IMR-90 (cell line): ENCODE results near the gene ZBTB4. TPM values are rescaled to one million over a fixed set of nuclear protein-coding genes. Genes with fewer than 3 reads are reported as not detected.

Experiments used
- ATAC-seq: fragments of 200-7000 bp; cut with Tn5 transposase; 2 replicates; pipeline ENCODE4 v1.9.1; 2020; ENCODE audit warnings: low read depth, mild to moderate bottlenecking, moderate library complexity
- BruUV-seq: library from RNA; stranded (reverse); fragments of 400-500 nt; replicated peaks from 2 replicates; lab custom pipeline; 2021; lab: Mats Ljungman, UMichigan
- CTCF ChIA-PET: fragments of 300-600 bp; formaldehyde crosslinking; extraction: SDS; loops from one replicate; lab custom pipeline; 2021; ENCODE audit warnings: antibody characterized with exemption; lab: Yijun Ruan, JAX
- POLR2A ChIA-PET: fragments of 300-600 bp; sonication (Branson Sonifier 250); formaldehyde crosslinking; loops from one replicate; lab custom pipeline; 2022; ENCODE audit warnings: antibody characterized with exemption; ENCODE audit not compliant: unreplicated experiment; lab: Charles Lee
- DNase-seq: peaks from one replicate; pipeline ENCODE4 v3.0.0; 2013
- H2AFZ ChIP-seq: replicated peaks from 2 replicates; pipeline ENCODE3; 2013; ENCODE audit warnings: low read length, mild to moderate bottlenecking; ENCODE audit not compliant: poor library complexity
- H2AK5ac ChIP-seq: 2 replicates; pipeline ENCODE4 v1.6.1; 2013; ENCODE audit warnings: low read depth, low read length, inconsistent platforms
- H2AK9ac ChIP-seq: replicated peaks from 2 replicates; pipeline ENCODE3; 2013; ENCODE audit warnings: mild to moderate bottlenecking, low read depth, low read length, moderate library complexity; ENCODE audit not compliant: poor library complexity
- H2BK120ac ChIP-seq: 2 replicates; pipeline ENCODE4 v1.6.1; 2013; ENCODE audit warnings: low read depth, low read length, inconsistent platforms
- H2BK15ac ChIP-seq: 3 replicates; pipeline ENCODE4 v1.6.1; 2013; ENCODE audit warnings: low read depth, low read length, inconsistent platforms
- H2BK20ac ChIP-seq: 2 replicates; pipeline ENCODE4 v1.6.1; 2013; ENCODE audit warnings: low read depth, mild to moderate bottlenecking, inconsistent platforms, low read length, moderate library complexity
- H2BK5ac ChIP-seq: 2 replicates; pipeline ENCODE4 v1.6.1; 2013; ENCODE audit warnings: mild to moderate bottlenecking, low read depth, low read length, inconsistent platforms; ENCODE audit not compliant: poor library complexity, severe bottlenecking
- H3K14ac ChIP-seq: replicated peaks from 2 replicates; pipeline ENCODE4 v1.6.1; 2013; ENCODE audit warnings: low read depth, low read length, inconsistent platforms
- H3K18ac ChIP-seq: 2 replicates; pipeline ENCODE4 v1.6.1; 2013; ENCODE audit warnings: low read depth, low read length, control low read depth
- H3K23ac ChIP-seq: 2 replicates; pipeline ENCODE4 v1.6.1; 2013; ENCODE audit warnings: low read depth, low read length, inconsistent platforms
- H3K27ac ChIP-seq: 2 replicates; pipeline ENCODE4 v1.5.1; 2013; ENCODE audit warnings: mild to moderate bottlenecking, control low read depth, low read length; ENCODE audit not compliant: insufficient read depth
- H3K27me3 ChIP-seq: 2 replicates; pipeline ENCODE4 v1.6.1; 2013; ENCODE audit warnings: low read length; ENCODE audit not compliant: control insufficient read depth, insufficient read depth
- H3K36me3 ChIP-seq: 2 replicates; pipeline ENCODE4 v1.6.1; 2013; ENCODE audit warnings: low read length, mixed read lengths; ENCODE audit not compliant: control insufficient read depth, insufficient read depth
- H3K4ac ChIP-seq: 2 replicates; pipeline ENCODE4 v1.6.1; 2013; ENCODE audit warnings: low read depth, low read length, inconsistent platforms
- H3K4me1 ChIP-seq: 2 replicates; pipeline ENCODE4 v1.6.1; 2013; ENCODE audit warnings: low read length, mixed read lengths; ENCODE audit not compliant: control insufficient read depth, insufficient read depth
- H3K4me2 ChIP-seq: 2 replicates; pipeline ENCODE4 v1.6.1; 2013; ENCODE audit warnings: low read depth, mild to moderate bottlenecking, control low read depth, low read length, moderate library complexity
- H3K4me3 ChIP-seq: 2 replicates; pipeline ENCODE4 v1.5.1; 2013; ENCODE audit warnings: low read depth, mild to moderate bottlenecking, control low read depth, low read length, moderate library complexity; ENCODE audit not compliant: insufficient read depth
- H3K56ac ChIP-seq: 2 replicates; pipeline ENCODE4 v1.6.1; 2013; ENCODE audit warnings: low read length, inconsistent platforms; ENCODE audit not compliant: insufficient read depth; ENCODE audit errors: extremely low read depth
- H3K79me1 ChIP-seq, 2 experiments: 2 replicates each; pipeline ENCODE4 v1.6.1; 2013; ENCODE audit warnings: low read length in 2 of 2, inconsistent platforms in 1 of 2, low read depth in 1 of 2
- H3K9ac ChIP-seq: 2 replicates; pipeline ENCODE4 v1.6.1; 2013; ENCODE audit warnings: low read depth, low read length, control low read depth
- H3K9me1 ChIP-seq: 2 replicates; pipeline ENCODE4 v1.6.1; 2013; ENCODE audit warnings: low read length, inconsistent platforms; ENCODE audit not compliant: insufficient read depth
- H3K9me3 ChIP-seq: 2 replicates; pipeline ENCODE4 v1.6.1; 2013; ENCODE audit warnings: low read length; ENCODE audit not compliant: control insufficient read depth, insufficient read depth
- H4K20me1 ChIP-seq: 2 replicates; pipeline ENCODE4 v1.6.1; 2013; ENCODE audit warnings: low read length, inconsistent platforms; ENCODE audit not compliant: insufficient read depth
- H4K5ac ChIP-seq: 2 replicates; pipeline ENCODE4 v1.6.1; 2013; ENCODE audit warnings: mild to moderate bottlenecking, low read depth, low read length, control low read depth
- H4K8ac ChIP-seq, 2 experiments: 2 replicates each; pipeline ENCODE4 v1.6.1; 2013; ENCODE audit warnings: low read depth in 2 of 2, low read length in 2 of 2, control low read depth in 1 of 2, inconsistent platforms in 1 of 2
- H4K91ac ChIP-seq: 2 replicates; pipeline ENCODE4 v1.6.1; 2013; ENCODE audit warnings: low read depth, low read length, inconsistent platforms; ENCODE audit not compliant: insufficient read depth
- CEBPB ChIP-seq: IDR thresholded peaks from 2 replicates; pipeline ENCODE4 v1.6.1; 2012; ENCODE audit warnings: low read depth, low read length, improper control_type of control experiment
- FOS ChIP-seq: fragments of 150-350 bp; IDR thresholded peaks from 2 replicates; pipeline ENCODE4 v1.6.1; 2016; ENCODE audit warnings: low read depth, low read length
- POLR2A ChIP-seq: IDR thresholded peaks from 2 replicates; pipeline ENCODE4 v1.6.1; 2012; ENCODE audit warnings: mild to moderate bottlenecking, low read depth, low read length
- RAD21 ChIP-seq: IDR thresholded peaks from 2 replicates; pipeline ENCODE4 v1.6.1; 2012; ENCODE audit warnings: low read length, improper control_type of control experiment
- WGBS, 2 experiments: methylation state at CpG; one replicate each; pipeline versions ENCODE4 v1.1.5 to v1.1.7; 2013; ENCODE audit warnings: missing lambda C conversion rate in 2 of 2; ENCODE audit not compliant: insufficient read length in 1 of 2; ENCODE audit errors: extremely low coverage in 2 of 2; 5-methylcytosine and 5-hydroxymethylcytosine counted together
- dilution Hi-C: fragments of 300-500 bp; cut with HindIII; formaldehyde crosslinking; loops from one replicate; pipeline ENCODE4 v1.14.3; 2018; ENCODE audit warnings: low sequenced_read_pairs; ENCODE audit not compliant: unreplicated experiment
- in situ Hi-C: fragments of 300-500 bp; cut with MboI; formaldehyde crosslinking; loops from 3 replicates; pipeline ENCODE4 v1.14.3; 2019; ENCODE audit warnings: low sequenced_read_pairs, inconsistent platforms, mixed read lengths
- intact Hi-C: fragments of 100-400 bp; cut with micrococcal nuclease; formaldehyde crosslinking; loops from 2 replicates; pipeline ENCODE4 v1.10.0; 2022
- polyA plus RNA-seq, 3 experiments: library from polyadenylated mRNA; depleted of rRNA; stranded (reverse); fragments of >200 nt; gene quantifications; 2 replicates each; pipeline ENCODE4 v1.2.3, GENCODE V29; 2012; ENCODE audit warnings: low replicate concordance in 1 of 3
- total RNA-seq: library from RNA; depleted of rRNA; stranded (reverse); fragments of >200 nt; gene quantifications from 2 replicates; pipeline ENCODE4 v1.2.3, GENCODE V29; 2012

Gene ZBTB4
- total and polyA plus RNA-seq, 2 of the 4 experiments (the other 2 are of a cell fraction): 6.3 to 20.3 TPM

DNA sequence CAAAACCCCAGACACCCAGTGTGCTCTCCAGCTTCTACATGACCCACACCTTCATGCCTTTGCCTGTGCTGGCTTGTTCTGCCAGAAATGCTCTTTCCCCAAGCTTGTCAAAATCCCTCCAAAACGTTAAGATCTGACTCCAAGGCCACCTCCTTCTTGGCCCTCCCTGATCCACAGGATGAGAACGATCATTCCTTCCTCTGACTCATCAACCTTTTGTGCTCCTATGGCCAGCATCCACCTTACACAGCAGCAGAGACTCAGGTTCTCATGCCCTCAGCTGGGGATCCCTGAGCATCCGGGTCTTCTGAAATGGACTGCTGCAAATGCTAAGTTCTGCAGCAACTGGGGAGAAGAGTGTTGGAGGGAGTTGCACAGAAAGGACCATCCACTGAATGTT, 2.9 kb downstream of the ZBTB4 start:
- Histone ChIP-seq H3K4me2 (peak overlapping the region; percentile 1; the same call in 1 of the 2 replicates), H3K9me3 (no peaks in the 10 kb centered on the region), H2AK9ac (peak overlapping the region; percentile 69), H2AK5ac (peak overlapping the region; percentile 89), H4K91ac (peak overlapping the region; percentile 10; the same call in 1 of the 2 replicates), H2BK15ac (no peak overlapping the region), H2AFZ (no peak overlapping the region), H2BK20ac (no peak overlapping the region), H4K5ac (no peak overlapping the region), H3K27me3 (no peaks in the 10 kb centered on the region), H4K20me1 (peaks cover 68% of the 10 kb centered on the region), H4K8ac (no peak overlapping the region), H3K4ac (peak overlapping the region; percentile 93), H3K4me1 (peaks cover 22% of the 10 kb centered on the region), H3K18ac (no peak overlapping the region), H3K23ac (peak overlapping the region; percentile 39; the same call in 1 of the 2 replicates), H3K9me1 (peaks cover 29% of the 10 kb centered on the region), H3K9ac (0 out of 2 replicates have a peak overlapping the region, but pooled peaks have one; percentile 7), H3K14ac (peak overlapping the region; percentile 74), H3K36me3 (peaks cover 5% of the 10 kb centered on the region; the same call in 1 of the 2 replicates), H3K27ac (peak overlapping the region; percentile 91; the same call in 1 of the 2 replicates), H2BK5ac (peak overlapping the region; percentile 45), H3K56ac (peak overlapping the region; percentile 40; the same call in 1 of the 2 replicates), H3K4me3 (no peak overlapping the region), H3K79me1 (peaks cover 5 to 69% of the 10 kb centered on the region in 2 experiments; a peak in 3 of 4 replicates), H2BK120ac (no peak overlapping the region)
- WGBS, 2 experiments: no CpG with 5 or more reads among the region's 3 CpGs
- TF ChIP-seq FOS: peak; percentile 23; the same call in 1 of the 2 replicates
- no peak for TF ChIP-seq CEBPB
- no peak for TF ChIP-seq RAD21
- 0 out of 2 replicates have a peak, but pooled peaks have one; percentile 6 for TF ChIP-seq POLR2A
- in situ Hi-C loops (no loop called here), intact Hi-C loops (no loop called here), dilution Hi-C loops (no loop called here)
- ATAC-seq (no peak), DNase-seq (peak; percentile 76)
- ChIA-PET POLR2A (interaction anchor here (0.6 to 0.7 kb wide), 2 partner anchors 8 to 10 kb away, joined by 4 to 5 read pairs; no protein-coding TSS in a partner anchor), CTCF (interaction anchor here (2.2 kb wide), 1 partner anchor 39 kb away, joined by 10 read pairs; no protein-coding TSS in a partner anchor)
- BruUV-seq: no TSS peak
